GM12864 (cell line): ENCODE results near the gene EEF1AKMT3.
A peak's percentile ranks its signal among the peaks of the same experiment; 100 is the strongest.

ENCODE experiments used
- DNase-seq: peaks from one replicate; pipeline ENCODE4 v3.0.0-alpha.2; 2011; ENCODE audit warnings: low read depth
- H3K4me3 ChIP-seq: 2 replicates; pipeline ENCODE4 v1.5.1; 2011; ENCODE audit warnings: mild to moderate bottlenecking, low read depth, low read length, control low read depth
- TF ChIP-seq, protein P1 (sequence below): IDR thresholded peaks from 2 replicates; pipeline ENCODE4 v1.5.1; 2011; ENCODE audit warnings: low read depth, mild to moderate bottlenecking, moderate library complexity, low read length, control low read depth, inconsistent platforms; ENCODE audit errors: missing control alignments

The EEF1AKMT3 gene

DNA sequence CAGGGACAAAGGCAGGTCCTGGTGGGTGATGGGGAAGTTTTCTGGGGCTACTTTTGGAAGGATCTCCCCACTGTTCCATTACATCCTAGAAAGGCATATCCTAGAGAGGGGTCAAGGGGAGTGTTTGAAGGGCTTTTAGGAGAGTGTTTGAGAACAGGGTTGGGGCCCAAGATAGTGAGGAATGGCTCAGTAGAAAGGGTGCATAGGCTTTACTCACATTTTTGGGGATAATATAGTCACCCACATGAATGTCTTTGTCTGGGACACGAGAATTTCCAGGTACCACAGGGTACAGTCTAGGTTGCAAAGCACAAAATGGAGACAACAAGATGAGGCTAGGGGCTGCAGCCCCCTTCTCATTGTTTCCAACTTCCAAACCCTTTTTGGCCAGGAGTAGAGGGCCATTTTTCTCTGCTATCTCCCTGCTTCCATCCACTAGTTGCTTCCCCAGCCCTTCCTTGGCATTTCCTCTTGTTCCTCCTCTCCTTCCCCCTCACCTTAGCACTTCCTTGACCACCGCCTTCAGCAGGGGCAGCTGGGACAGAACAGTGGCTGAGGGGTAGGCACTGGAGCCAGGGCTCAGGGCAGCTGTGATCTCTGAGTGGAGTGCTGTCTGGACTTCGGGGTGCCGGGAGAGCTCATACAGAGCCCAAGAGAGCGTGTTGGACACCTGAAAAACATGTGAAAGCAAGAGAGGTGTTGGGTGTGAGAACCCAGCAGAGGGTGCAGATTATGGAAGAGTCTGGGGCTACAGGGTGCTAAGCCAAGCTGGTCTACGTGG is 8.3 kb upstream of the EEF1AKMT3 start:
- no peak for DNase-seq
- no peak overlapping the region for H3K4me3 ChIP-seq
- TF ChIP-seq, protein P1, sequence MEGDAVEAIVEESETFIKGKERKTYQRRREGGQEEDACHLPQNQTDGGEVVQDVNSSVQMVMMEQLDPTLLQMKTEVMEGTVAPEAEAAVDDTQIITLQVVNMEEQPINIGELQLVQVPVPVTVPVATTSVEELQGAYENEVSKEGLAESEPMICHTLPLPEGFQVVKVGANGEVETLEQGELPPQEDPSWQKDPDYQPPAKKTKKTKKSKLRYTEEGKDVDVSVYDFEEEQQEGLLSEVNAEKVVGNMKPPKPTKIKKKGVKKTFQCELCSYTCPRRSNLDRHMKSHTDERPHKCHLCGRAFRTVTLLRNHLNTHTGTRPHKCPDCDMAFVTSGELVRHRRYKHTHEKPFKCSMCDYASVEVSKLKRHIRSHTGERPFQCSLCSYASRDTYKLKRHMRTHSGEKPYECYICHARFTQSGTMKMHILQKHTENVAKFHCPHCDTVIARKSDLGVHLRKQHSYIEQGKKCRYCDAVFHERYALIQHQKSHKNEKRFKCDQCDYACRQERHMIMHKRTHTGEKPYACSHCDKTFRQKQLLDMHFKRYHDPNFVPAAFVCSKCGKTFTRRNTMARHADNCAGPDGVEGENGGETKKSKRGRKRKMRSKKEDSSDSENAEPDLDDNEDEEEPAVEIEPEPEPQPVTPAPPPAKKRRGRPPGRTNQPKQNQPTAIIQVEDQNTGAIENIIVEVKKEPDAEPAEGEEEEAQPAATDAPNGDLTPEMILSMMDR, result no peak

DNA sequence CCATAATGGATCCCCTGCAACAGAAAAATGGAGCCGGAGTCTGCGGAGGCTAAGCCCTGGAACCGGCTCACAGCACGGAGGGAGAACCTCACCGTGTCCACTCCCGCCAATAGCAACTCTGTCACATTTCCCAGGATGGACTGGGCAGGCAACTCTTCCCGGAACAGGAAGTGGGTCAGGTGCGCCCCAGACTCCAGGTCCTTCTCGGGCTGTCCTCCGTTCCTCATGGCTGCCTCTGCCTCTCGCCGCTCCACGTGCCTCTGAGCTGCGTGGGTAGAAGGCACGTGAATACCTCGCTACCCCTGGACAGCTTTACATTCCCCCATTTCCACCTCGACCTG is 7.8 kb upstream of the EEF1AKMT3 start:
- DNase-seq, result no peak
- peak overlapping the region; percentile 11; the same call in 1 of the 2 replicates for H3K4me3 ChIP-seq
- TF ChIP-seq, protein P1, result no peak

DNA sequence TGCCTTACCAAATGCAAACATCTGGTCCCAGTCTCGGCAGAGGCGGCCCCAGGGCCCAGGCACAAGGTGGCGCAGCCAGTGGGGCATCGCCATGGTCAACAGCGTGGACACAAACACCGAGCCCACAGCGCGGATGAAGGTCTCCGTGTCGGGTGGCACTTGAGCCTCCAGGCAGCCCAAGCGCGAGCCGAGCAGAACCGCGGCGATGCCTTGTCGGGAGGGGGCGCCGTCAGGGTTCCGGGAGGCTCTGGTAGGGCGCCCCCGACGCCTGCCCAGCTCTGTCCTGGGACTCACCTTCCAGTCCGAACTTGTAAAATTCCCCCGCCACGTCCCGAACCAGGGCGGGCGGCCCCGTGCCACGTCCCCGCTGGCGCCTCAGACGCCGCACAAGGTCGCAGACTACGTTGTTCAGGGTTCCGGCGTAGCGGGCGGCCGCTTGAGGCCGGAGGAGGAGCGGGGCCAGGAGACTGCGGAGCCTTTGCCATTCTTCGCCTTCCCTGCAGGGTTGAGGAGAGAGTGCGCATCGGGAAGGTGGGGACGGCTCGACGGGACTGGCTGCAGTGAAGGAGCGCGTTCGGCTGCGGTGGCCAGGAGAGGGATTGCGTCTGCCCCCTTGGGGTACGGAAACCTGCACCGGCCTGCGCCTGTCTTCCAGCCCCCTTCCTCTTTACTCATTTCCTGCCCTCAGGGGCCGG is 7.3 kb upstream of the EEF1AKMT3 start:
- peak overlapping the region; percentile 11 for H3K4me3 ChIP-seq
- TF ChIP-seq, protein P1, result peak; percentile 51
- no peak for DNase-seq

DNA sequence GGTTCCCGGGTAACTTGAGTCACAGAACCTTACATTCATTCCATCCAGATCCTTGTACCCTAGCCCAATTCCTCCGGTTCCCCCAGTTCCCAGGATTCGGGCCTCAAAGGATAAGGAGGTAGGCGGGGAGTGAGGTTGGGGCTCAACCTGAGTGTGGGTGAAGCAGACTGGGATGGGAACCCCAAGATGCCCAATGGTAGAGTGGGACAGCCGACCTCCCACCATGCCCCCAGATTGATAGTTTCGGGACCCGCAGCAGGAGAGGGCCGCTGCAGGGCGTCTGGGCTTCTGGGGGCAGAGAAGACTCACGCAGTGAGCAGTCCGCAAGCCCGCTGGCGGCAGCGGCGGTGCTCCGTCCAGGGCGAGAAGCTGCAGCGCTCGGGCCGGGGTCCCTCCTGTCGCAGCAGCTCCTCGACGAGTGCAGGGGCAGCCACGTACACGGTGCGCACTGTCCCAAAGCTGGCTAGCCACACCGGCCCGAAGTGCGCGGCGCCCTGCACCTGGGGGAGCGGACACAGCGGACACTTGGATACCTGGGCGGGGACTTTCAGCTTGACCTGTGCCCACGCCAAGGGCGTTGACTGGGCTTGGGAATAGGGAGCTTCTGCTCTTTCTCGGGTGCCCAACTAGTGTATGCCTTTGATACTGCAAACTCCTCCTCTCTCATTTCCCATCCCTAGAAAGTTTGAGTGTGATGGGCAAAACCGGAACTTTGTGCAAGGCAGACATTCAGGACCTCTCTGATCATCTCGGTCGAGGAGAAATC is 6.5 kb upstream of the EEF1AKMT3 start:
- TF ChIP-seq, protein P1, result no peak
- H3K4me3 ChIP-seq, result peak overlapping the region; percentile 11; the same call in 1 of the 2 replicates
- no peak for DNase-seq

DNA sequence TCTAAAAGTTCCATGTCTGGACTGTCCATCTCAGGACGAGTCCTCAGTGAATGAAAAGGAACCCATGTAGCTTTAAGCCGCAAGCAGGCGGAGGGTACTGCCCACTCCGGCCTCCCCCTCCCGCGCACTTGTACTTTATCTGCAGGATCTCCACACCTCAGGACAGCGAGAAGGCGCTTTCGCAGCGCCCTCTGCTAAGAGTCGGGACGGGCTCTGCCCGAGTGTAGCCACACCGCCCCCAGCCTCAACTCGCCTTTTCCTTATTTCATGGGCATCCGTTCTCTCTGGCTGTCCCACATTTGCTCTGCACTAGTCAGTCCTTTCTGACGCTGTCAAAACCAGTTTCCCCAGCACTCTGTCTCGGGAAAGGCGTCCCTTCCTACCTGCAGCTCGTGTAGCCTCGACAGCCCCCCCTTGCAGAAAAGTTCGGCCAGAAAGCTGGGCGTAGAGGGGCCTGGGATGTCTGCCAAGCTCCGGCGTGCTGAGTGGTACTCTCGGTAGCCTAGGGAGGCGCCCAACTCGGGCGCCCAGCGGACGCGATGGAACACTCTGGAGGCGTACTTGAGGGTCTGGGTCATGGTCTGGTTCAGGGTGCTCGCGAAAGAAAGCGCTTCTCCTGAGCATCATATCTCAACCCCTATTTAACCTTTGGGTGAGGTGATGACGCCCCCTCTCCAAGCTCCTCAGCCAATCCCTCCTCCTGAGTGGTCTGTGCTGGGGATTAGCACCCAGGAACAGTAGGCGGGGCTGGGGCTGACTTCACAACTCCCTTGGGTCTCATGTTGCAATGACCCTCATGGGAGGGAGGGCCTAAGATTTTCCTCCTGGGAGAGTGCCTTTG is 5.7 kb upstream of the EEF1AKMT3 start, which contains the start of gene CYP27B1:
Gene CYP27B1, minus strand, starts transcription at position 615 of the 841 bp plus-strand sequence. Its CDS starts 37 bp downstream, at position 578.
- no peak within 1 kb of the TSS for H3K4me3 ChIP-seq
- TF ChIP-seq, protein P1, result no peak
- no peak for DNase-seq

DNA sequence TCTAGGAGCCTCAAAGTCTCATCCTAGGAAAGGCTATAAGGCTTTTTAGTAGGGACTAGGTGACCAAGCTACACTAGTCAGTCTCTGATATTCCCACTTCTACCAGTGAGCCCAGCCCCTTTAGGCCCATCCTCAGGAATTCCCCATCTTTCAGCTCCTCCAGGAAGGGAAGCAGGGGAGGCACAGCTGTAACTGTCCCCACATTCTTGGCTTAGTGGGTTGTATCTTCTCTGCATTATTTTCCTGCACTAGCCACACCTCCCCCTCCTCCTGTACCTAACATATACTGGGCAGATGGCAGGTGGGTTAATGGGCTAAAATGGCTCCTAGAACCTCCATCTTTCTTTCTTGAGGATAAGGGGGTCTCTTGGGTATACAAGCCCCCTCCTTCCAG is 5.1 kb upstream of the EEF1AKMT3 start:
- no peak overlapping the region for H3K4me3 ChIP-seq
- TF ChIP-seq, protein P1, result no peak
- DNase-seq, result no peak
